A673 (cell line): ENCODE data around the gene SELENOI. TPM values are rescaled to one million over a fixed set of nuclear protein-coding genes. Genes with fewer than 3 reads are reported as not detected.
A peak's percentile ranks its signal among the peaks of the same experiment; 100 is the strongest.

Source experiments
- BruUV-seq: library from RNA; stranded (reverse); fragments of 400-500 nt; replicated peaks from 2 replicates; lab custom pipeline; 2021; lab: Mats Ljungman, UMichigan
- CTCF ChIA-PET: fragments of 300-600 bp; sonication (Branson Sonifier 250); formaldehyde crosslinking; loops from one replicate; lab custom pipeline; 2022; ENCODE audit warnings: antibody characterized with exemption; lab: Charles Lee
- POLR2A ChIA-PET: fragments of 300-600 bp; sonication (Branson Sonifier 250); formaldehyde crosslinking; loops from one replicate; lab custom pipeline; 2022; ENCODE audit warnings: antibody characterized with exemption; ENCODE audit not compliant: low non-redundant PET; lab: Charles Lee
- DNase-seq: peaks from one replicate; pipeline ENCODE4 v3.0.0-alpha.2; 2015; ENCODE audit warnings: low spot score
- H3K27ac ChIP-seq: fragments of 200-600 bp; sonication (generic); 2 replicates; pipeline ENCODE4 v1.5.1; 2016; ENCODE audit warnings: mixed run types, low read depth, mild to moderate bottlenecking, mixed read lengths, antibody characterized with exemption, low read length; ENCODE audit not compliant: poor library complexity, severe bottlenecking
- H3K27me3 ChIP-seq: fragments of 200-600 bp; sonication (generic); replicated peaks from 2 replicates; pipeline ENCODE4 v1.6.1; 2017; ENCODE audit warnings: mixed run types, low read depth, mild to moderate bottlenecking, mixed read lengths, antibody characterized with exemption, low read length; ENCODE audit not compliant: insufficient read depth, poor library complexity
- H3K36me3 ChIP-seq: fragments of 200-600 bp; sonication (generic); 2 replicates; pipeline ENCODE4 v1.6.1; 2016; ENCODE audit warnings: mixed run types, mild to moderate bottlenecking, mixed read lengths, antibody characterized with exemption, low read length; ENCODE audit not compliant: insufficient read depth, poor library complexity, severe bottlenecking
- H3K4me1 ChIP-seq: fragments of 200-600 bp; sonication (generic); 2 replicates; pipeline ENCODE4 v1.6.1; 2017; ENCODE audit warnings: mixed run types, mild to moderate bottlenecking, mixed read lengths, antibody characterized with exemption, low read length; ENCODE audit not compliant: insufficient read depth, poor library complexity, severe bottlenecking
- H3K4me3 ChIP-seq: fragments of 200-600 bp; sonication (generic); 2 replicates; pipeline ENCODE4 v1.5.1; 2016; ENCODE audit warnings: low read depth, mixed run types, mild to moderate bottlenecking, mixed read lengths, low read length; ENCODE audit not compliant: poor library complexity, severe bottlenecking
- H3K9me3 ChIP-seq: fragments of 200-600 bp; sonication (generic); 2 replicates; pipeline ENCODE4 v1.6.1; 2016; ENCODE audit warnings: mixed run types, low read depth, mild to moderate bottlenecking, mixed read lengths, antibody characterized with exemption, low read length; ENCODE audit not compliant: poor library complexity, severe bottlenecking
- CTCF ChIP-seq: fragments of 300-800, 200-600 bp; sonication (generic); conservative IDR thresholded peaks from 2 replicates; pipeline ENCODE4 v1.5.1; 2017; ENCODE audit warnings: low read depth, mild to moderate bottlenecking, antibody characterized with exemption, low read length, moderate library complexity, mixed read lengths
- EZH2 ChIP-seq: fragments of 200-600 bp; sonication (generic); IDR thresholded peaks from 2 replicates; pipeline ENCODE4 v1.6.1; 2017; ENCODE audit warnings: borderline replicate concordance, low read depth, mild to moderate bottlenecking, mixed read lengths, antibody characterized with exemption, low read length; ENCODE audit not compliant: poor library complexity, severe bottlenecking
- intact Hi-C: fragments of 100-400 bp; cut with micrococcal nuclease; formaldehyde crosslinking; loops from one replicate; pipeline ENCODE4 v1.10.0; 2022; ENCODE audit not compliant: unreplicated experiment
- total RNA-seq: library from RNA; stranded (reverse); gene quantifications from 2 replicates; pipeline ENCODE4 v1.2.3, GENCODE V29; 2021

Gene SELENOI
- total RNA-seq, 1 experiment from 2014 or later = 62.7 TPM

GRCh38 chr2:26384183-26384582 lies 38.2 kb downstream of the SELENOI start:
- peak overlapping the region; percentile 26 for H3K27ac ChIP-seq
- peak; percentile 56 for DNase-seq
- ChIA-PET CTCF (no interaction called here), POLR2A (no interaction called here)
- peaks cover 36% of the 10 kb centered on the region for H3K36me3 ChIP-seq
- no peak for TF ChIP-seq CTCF
- TF ChIP-seq EZH2 = no peak
- intact Hi-C loops = no loop called here
- H3K4me1 ChIP-seq = peaks cover 32% of the 10 kb centered on the region
- no peaks in the 10 kb centered on the region for H3K27me3 ChIP-seq
- no TSS peak for BruUV-seq
- H3K9me3 ChIP-seq = no peaks in the 10 kb centered on the region
- no peak overlapping the region for H3K4me3 ChIP-seq

GRCh38 chr2:26384597-26384996 lies 38.7 kb downstream of the SELENOI start:
- no peak for TF ChIP-seq CTCF
- TF ChIP-seq EZH2 = no peak
- Histone ChIP-seq H3K4me1 (peaks cover 32% of the 10 kb centered on the region), H3K27me3 (no peaks in the 10 kb centered on the region), H3K9me3 (no peaks in the 10 kb centered on the region), H3K36me3 (peaks cover 40% of the 10 kb centered on the region), H3K4me3 (no peak overlapping the region), H3K27ac (peak overlapping the region; percentile 26)
- BruUV-seq = no TSS peak
- intact Hi-C loops = no loop called here
- no peak for DNase-seq
- ChIA-PET POLR2A (no interaction called here), CTCF (no interaction called here)

- intact Hi-C loops = no loop called here
- Histone ChIP-seq H3K27me3 (no peaks in the 10 kb centered on the region), H3K27ac (no peak overlapping the region), H3K9me3 (no peaks in the 10 kb centered on the region), H3K4me3 (no peak overlapping the region), H3K36me3 (peaks cover 46% of the 10 kb centered on the region), H3K4me1 (peaks cover 30% of the 10 kb centered on the region)
- POLR2A ChIA-PET = no interaction called here
- CTCF ChIA-PET = interaction anchor here (0.6 kb wide), 1 partner anchor 782 kb away, joined by 7 read pairs; no protein-coding TSS in a partner anchor
- DNase-seq = no peak
- TF ChIP-seq CTCF = no peak
- no peak for TF ChIP-seq EZH2
- BruUV-seq = no TSS peak
These were observed 41.2 kb downstream of the SELENOI start for GRCh38 chr2:26387189-26387588.
